ENCODE measurements around the gene TP53INP2.

DNA sequence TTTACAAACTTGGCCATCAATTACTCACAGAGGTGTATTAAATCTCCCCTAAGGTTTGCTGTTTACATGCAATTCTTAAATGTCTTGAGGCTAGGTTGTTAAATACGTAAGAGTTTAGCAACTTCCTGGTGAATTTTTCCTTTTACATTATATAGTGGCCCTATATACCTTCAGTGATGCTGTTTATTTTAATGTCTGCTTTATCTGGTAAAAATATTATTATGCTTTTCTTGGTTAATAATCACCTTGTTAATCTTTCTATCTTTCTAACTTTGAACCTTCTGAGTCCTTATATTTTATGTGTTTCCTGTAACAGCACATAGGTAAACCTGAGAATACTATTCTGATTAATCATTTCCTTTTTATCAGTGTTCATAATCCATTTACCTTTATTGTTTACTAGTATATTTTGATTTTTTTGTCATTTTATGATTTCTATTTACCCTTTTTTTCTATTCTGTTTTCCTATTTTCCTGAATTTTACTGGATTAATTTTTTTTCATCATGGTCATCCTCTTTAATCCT, 57.9 kb downstream of the TP53INP2 start:
- TF ChIP-seq, protein P1, sequence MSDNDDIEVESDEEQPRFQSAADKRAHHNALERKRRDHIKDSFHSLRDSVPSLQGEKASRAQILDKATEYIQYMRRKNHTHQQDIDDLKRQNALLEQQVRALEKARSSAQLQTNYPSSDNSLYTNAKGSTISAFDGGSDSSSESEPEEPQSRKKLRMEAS (IDR thresholded peaks at IDR 0.05), result no peak
- TF ChIP-seq EGR1 (IDR thresholded peaks at IDR 0.05) (no peak), TAF1 (IDR thresholded peaks at IDR 0.05; ENCODE audit: low read depth) (no peak), RAD21 (IDR thresholded peaks at IDR 0.05; ENCODE audit: low read depth) (no peak), FOXM1 (IDR thresholded peaks at IDR 0.05; ENCODE audit: borderline replicate concordance, low read depth) (no peak), NFIC (IDR thresholded peaks at IDR 0.05) (no peak)
- TF ChIP-seq, protein P2, sequence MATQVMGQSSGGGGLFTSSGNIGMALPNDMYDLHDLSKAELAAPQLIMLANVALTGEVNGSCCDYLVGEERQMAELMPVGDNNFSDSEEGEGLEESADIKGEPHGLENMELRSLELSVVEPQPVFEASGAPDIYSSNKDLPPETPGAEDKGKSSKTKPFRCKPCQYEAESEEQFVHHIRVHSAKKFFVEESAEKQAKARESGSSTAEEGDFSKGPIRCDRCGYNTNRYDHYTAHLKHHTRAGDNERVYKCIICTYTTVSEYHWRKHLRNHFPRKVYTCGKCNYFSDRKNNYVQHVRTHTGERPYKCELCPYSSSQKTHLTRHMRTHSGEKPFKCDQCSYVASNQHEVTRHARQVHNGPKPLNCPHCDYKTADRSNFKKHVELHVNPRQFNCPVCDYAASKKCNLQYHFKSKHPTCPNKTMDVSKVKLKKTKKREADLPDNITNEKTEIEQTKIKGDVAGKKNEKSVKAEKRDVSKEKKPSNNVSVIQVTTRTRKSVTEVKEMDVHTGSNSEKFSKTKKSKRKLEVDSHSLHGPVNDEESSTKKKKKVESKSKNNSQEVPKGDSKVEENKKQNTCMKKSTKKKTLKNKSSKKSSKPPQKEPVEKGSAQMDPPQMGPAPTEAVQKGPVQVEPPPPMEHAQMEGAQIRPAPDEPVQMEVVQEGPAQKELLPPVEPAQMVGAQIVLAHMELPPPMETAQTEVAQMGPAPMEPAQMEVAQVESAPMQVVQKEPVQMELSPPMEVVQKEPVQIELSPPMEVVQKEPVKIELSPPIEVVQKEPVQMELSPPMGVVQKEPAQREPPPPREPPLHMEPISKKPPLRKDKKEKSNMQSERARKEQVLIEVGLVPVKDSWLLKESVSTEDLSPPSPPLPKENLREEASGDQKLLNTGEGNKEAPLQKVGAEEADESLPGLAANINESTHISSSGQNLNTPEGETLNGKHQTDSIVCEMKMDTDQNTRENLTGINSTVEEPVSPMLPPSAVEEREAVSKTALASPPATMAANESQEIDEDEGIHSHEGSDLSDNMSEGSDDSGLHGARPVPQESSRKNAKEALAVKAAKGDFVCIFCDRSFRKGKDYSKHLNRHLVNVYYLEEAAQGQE (IDR thresholded peaks at IDR 0.05; ENCODE audit: low read depth), result no peak

Data from Ishikawa (cell line).